NB4 (cell line): ENCODE data around the gene WFDC10B.
A peak's percentile ranks its signal among the peaks of the same experiment; 100 is the strongest.
"Not testable (repeated sequence)": the region's sequence is repeated elsewhere in the genome, so short reads cannot be mapped to it uniquely, and the experiment has no call there.

Source experiments
- DNase-seq: peaks from one replicate; pipeline ENCODE4 v3.0.0; 2010; ENCODE audit warnings: low read depth
- H3K4me3 ChIP-seq: one replicate; pipeline ENCODE4 v1.5.1; 2011; ENCODE audit warnings: mild to moderate bottlenecking, low read depth, low read length, moderate library complexity
- CTCF ChIP-seq: IDR thresholded peaks from one replicate; pipeline ENCODE4 v1.5.1; 2012; ENCODE audit warnings: low read depth, low read length
- MAX ChIP-seq: IDR thresholded peaks from 2 replicates; pipeline ENCODE4 v1.6.1; 2011; ENCODE audit warnings: low read depth, low read length
- MYC ChIP-seq: IDR thresholded peaks from 2 replicates; pipeline ENCODE4 v1.6.1; 2011; ENCODE audit warnings: low read depth, low read length
- POLR2A ChIP-seq: IDR thresholded peaks from 2 replicates; pipeline ENCODE4 v1.6.1; 2011; ENCODE audit warnings: mild to moderate bottlenecking; ENCODE audit not compliant: insufficient read length; ENCODE audit errors: extremely low read depth

WFDC10B gene

GRCh38 chr20:45701873-45702272 lies 2.9 kb downstream of the WFDC10B start, which contains the start of gene WFDC13:
TSS of gene WFDC13 (plus strand) at chr20:45702038. CDS start at chr20:45702124, 86 bp downstream.
- no peak for DNase-seq
- no peak for TF ChIP-seq CTCF
- TF ChIP-seq MAX = no peak
- TF ChIP-seq POLR2A = no peak
- TF ChIP-seq MYC = no peak
- H3K4me3 ChIP-seq = no peak within 1 kb of the TSS

GRCh38 chr20:45701104-45701503 lies 3.7 kb downstream of the WFDC10B start:
- DNase-seq = no peak
- H3K4me3 ChIP-seq = no peak overlapping the region
- TF ChIP-seq CTCF (no peak), POLR2A (no peak), MAX (no peak), MYC (no peak)

- no peak overlapping the region for H3K4me3 ChIP-seq
- TF ChIP-seq MYC = no peak
- no peak for TF ChIP-seq POLR2A
- TF ChIP-seq CTCF = no peak
- TF ChIP-seq MAX = no peak
- no peak for DNase-seq
Observed at GRCh38 chr20:45695496-45695895, 9.3 kb downstream of the WFDC10B start.

GRCh38 chr20:45693346-45693745 lies 11.5 kb downstream of the WFDC10B start:
- not testable (repeated sequence) for H3K4me3 ChIP-seq, DNase-seq

- H3K4me3 ChIP-seq = no peak overlapping the region
- TF ChIP-seq MAX (no peak), CTCF (peak; percentile 1), POLR2A (no peak)
- DNase-seq = no peak
Observed at GRCh38 chr20:45685896-45686295, 18.9 kb downstream of the WFDC10B start.

- no peak overlapping the region for H3K4me3 ChIP-seq
- TF ChIP-seq MAX (no peak), MYC (no peak), CTCF (no peak), POLR2A (no peak)
- DNase-seq = no peak
Observed at GRCh38 chr20:45679650-45680049, 25.2 kb downstream of the WFDC10B start.
